IPS DF 4.7 (cell line): Measurements from ENCODE around the gene RIC8B.
"Not testable (repeated sequence)": the region's sequence is repeated elsewhere in the genome, so short reads cannot be mapped to it uniquely, and the experiment has no call there.

Source experiments
- DNase-seq: peaks from one replicate; pipeline ENCODE4 v3.0.0-alpha.2; 2013; ENCODE audit warnings: low spot score; ENCODE audit errors: extremely low read depth

The RIC8B gene

DNA sequence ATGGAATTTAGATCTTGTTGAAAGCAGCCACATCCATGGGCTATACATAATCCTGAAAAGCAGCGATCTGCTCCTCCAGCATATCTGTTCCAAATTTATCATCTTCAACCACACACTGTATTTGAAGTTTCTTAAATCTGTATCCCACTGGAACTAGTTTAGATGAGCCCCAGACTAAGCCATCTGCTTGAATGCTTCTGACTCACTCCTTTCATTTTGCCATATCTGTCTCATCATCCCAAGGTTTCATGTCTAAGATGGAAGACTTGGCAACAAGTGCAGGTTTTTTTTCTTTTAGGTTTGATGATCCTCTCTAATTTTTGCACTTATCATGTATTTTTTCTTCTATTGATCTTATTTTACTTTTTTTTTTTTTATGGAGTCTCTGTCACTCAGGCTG lies 126.8 kb downstream of the RIC8B start:
- no peak for DNase-seq

DNA sequence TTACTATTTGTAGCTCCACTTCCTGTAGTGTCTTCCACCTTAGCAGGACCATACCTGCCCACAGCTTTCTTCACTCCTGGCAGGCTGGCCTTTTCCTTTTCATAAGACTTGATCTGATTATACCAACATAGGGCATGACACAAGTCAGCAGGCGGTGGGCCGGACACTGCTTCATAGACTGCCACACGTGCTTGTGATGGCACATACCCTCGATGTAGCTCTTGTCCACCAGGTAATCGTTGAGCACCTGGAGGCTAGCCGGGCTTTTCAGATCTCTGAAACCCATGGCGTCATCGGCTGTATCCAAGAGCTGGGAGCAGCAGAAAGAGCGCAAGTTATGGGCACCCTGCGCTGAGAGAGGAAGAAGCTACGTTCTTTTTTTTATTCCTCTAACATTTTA lies 127.6 kb downstream of the RIC8B start:
- DNase-seq: no peak

DNA sequence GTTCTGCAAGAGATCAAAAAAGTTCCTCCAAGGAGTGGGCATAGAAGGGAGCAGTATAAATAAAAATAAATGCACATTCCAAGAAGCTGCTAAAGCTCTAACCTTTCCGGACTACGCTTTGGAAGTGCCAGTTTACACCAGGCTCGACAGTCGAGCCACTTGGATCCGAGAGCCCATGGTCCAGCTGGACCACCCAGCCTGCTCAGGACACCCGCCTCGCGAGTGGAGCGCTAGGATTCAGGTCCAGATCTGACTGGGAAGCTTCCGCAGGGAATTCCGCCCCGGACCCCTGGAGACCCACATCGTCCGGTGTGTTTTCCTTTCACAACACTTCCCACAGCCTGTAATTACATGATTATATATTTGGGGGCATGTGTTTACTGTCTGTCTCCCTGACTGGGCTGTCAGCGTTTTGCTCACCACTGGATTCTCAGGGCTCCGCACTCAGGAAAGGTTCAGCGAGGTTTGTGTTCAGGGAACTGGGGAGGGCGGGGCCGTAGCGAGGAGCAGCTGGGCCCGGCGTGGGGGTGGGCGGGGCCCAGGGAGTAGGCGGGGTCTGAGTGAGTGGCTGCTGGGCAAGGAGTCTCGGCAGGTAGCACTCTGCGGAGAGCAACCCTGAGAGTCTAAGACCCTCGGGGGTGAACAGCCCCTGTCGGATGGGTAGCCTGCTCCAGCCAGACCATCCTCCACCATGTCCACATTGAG lies 128.9 kb downstream of the RIC8B start:
- DNase-seq: no peak

DNA sequence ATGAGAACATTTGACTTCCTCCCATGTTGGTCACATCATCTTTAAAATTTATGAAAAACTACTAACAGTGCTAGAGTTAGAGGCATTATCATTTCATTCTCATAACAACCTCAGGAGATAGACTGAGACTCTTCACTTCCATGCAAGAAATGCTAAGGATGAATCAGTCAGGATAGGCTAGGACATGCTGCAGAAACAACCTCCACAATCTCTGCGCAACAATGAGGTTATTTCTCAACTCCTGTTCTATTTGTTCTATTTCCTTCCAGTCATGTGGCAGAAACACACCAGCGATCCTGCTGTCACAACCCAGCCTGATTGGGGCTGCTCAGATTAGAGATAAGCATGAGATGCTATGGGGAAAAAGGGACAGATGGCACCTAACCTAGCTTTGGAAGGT lies 132.2 kb downstream of the RIC8B start:
- no peak for DNase-seq

DNA sequence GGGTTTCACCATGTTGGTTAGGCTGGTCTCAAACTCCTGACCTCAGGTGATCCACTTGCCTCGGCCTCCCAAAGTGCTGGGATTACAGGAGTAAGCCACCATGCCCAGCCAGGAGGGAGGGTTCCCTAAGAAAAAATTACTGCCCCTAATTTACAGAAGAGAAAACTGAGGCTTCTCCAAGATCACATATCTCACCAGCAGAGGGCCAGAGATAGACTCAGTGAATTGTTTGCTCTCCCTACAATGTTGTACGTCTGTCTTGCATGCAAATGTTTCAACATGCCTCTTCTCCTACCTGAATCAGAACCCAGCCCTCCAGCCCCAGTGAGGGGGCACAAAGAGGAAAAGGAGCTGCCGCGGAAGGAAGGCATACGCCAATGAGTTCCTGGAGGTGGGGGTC lies 132.9 kb downstream of the RIC8B start:
- DNase-seq: no peak

DNA sequence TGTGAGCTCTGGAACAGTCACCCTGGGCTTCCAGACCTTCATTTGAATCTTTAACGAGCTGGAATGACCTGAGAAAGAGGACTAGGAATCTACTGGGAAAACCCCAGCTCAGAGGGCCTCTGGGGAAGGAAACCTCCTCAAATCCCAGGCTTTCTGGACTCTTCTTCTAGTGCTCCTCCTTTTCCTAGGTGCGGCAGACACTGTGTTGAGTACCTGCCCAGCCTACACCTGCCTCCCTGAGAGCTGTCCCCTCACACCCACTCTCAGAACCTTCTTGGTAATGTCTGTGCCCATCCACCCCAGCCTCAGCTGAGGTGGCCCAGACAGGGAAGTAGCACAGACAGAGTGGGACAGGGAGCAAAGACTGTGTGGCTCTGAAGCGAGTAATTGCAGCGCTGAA lies 133.4 kb downstream of the RIC8B start:
- DNase-seq: no peak

DNA sequence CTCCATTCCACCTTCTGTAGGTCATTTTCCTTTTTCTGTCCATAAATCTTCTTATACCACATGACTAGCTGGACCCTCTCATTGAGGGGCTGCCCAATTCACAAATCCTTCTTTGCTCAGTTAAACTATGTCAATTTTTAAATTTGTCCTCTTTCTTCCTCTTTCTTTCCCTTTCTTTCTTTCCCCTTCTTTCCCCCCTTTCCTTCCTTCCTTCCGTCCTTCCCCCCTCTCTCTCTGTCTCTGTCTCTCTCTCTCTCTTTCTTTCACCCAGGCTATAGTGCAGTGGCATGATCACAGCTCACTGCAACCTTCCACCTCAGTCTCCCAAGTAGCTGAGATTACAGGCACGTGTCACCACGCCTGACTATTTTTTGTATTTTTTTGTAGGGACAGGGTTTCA lies 134.1 kb downstream of the RIC8B start:
- DNase-seq: no peak

DNA sequence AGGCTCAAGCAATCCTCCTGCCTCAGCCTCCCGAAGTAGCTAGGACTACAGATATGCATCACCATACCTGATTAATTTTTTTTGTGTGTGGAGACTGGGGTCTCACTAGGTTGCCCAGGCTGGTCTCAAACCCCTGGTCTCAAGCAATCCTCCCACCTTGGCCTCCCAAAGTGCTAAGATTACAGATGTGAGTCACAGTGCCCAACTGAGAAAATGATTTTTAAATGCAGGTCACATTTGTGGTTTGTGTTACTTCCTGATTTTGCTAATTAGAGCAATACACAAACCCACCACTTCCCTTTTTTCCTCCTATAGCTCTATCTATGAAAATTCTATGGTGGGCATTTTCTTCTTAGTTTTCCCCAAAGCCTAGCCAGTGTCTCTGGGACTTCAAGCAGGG lies 135.7 kb downstream of the RIC8B start:
- DNase-seq: no peak

DNA sequence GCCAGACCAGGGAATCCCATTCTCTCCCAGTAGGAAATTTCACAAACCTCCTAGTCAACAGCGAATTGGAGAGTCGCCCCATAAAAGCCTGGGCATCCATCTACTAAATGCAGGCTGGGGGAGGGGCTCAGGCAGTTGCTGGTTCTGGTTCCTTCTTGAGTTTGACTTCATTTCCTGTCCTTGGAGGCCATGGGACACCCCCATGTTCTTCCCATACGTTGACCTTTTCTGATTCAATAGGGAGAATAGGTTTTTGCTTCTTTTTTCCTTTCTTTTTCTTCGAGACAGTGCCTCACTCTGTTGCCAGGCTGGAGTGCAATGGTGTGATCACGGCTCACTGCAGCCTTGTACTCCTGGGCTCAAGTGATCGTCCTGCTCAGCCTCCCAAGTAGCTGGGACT lies 137.1 kb downstream of the RIC8B start:
- DNase-seq: no peak

DNA sequence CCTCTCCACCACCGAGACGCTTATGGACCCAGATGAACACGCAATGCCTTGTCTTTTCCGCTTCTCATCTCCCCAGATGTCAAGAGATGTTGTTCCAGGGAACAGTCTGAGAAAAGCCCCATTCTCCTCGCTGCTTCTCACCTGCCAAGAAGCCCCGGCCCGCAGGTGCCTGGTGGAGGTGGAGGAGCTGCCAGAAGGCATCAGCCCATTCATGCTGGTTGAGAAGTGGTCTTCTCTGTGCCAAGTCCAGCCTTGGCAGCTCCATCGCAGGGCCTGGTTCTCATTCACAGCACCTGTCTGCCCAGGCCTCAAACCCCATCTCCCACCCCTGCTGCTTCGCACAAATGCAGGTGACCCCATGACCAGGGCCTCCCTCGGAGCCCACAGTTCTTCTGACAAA lies 139.0 kb downstream of the RIC8B start:
- DNase-seq: no peak

DNA sequence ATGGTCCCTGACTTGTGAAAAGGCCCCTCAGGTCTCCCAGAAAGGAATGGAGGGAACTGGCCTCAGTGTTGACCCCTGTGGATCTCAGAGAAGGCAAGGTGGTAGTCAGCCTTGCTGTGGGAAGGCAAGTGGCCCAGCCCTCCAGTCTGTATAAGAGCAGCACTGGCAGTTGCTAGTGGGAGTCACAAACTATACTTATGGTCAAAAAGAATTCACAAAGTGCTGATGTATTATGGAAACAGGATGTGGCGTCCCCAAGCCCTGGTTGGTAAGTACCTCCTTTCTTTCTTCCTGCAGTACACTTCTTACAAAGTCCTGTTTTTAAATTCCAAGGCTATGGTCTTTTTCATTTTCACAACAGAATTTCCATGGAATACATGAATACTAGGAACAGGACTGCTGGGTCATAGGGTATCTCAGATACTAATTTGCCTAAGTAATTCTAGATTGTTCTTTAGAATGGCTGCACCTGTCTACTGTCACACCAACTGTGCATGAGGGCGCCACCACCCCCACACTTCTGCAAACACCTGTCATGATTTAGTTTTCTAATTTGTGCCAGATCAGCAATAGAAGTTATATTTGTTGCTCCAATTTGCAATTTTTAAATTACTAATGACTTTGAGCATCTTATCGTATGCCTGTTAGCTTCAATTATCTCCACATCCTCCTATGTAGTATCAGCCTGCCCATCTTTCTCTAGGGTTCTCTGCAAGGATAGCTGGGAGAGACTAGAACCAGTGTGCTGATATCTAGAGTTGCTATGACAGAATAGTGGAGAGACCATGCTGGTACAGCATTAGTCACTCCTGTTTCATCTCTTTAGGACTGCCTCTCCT lies 140.5 kb downstream of the RIC8B start:
- no peak for DNase-seq

DNA sequence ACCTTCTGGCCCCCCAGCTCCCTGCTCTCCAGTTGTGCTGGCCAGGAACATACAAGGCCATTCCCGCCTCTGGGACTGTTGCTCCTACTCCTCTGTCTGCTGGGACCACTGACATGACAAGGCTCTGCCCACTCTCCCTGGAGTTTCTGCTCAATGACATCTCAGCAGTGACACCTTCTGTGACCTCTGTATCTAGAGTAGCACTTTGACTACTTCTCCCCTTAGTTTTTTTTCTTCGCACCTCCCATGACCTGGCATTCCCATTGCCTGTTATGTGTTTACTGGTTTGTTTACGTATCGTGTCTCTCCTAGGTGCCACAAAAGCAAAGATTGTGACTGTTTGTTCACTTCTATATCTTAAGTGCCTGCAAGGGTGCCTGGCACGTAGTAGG lies 141.1 kb downstream of the RIC8B start:
- no peak for DNase-seq

DNA sequence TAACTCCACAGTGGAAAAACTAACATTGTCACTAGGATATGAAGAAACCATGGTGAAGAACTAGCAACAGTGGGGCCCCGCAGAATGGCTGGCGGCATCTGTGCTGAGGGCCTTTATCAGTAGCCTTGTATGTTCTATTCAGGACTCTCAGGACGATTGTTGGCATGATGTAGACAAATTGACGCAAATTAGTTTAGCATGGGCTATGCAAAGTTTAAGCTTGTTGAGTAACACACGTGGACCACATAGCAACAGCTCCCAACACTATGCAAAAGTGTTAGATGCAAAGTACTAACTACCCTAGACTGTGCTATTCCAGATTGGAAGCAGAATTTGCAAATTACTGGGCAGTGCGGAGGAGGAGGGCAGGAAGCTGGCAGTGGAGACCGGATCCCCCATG lies 143.0 kb downstream of the RIC8B start:
- no peak for DNase-seq

DNA sequence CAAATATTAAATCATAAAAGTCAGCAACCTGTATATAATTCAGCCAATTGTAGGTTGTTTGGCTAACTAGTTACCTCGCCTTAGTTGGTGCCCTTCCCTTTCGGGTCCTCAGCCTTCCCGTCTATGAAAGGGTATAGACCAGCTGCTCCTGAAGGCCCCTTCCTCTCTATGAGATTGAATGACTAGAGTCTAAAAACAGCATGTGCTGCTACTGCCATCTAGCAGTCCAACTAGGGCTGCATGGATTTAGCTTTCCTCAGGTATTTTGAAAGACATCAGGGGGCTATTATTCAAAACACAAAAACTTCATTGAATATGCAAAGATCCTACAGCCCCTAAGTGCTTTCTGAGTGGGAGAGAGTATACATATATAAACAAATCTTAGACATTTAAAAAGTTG lies 144.3 kb downstream of the RIC8B start:
- DNase-seq: no peak

DNA sequence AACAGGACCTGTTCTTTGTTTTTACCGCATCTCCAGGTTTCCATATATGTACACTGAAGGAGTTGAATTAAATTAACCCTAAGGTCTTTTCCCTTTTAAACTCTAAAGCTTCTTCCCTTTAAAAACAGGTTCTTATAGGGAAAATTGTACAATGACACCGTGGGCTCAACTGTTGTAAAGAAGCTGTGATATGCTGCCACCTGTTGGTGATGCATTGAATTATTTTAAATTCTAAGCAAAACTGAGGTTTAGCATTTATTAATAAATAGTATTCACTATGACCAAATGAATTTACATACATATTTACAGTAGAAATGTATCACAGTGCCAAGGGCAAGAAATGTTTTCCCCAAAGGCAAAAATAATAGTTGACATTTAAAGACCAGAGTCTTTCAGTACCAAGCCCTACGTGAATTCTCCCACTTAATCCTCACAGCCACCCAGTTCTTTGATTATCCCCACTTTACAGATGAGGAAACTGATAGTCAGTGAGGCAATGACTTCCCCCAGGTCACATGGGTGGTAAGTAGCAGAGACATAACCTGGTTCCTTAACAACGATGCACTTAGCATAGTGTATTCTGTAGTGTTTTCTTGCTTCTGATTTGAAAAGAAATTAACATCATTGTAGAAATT lies 145.5 kb downstream of the RIC8B start:
- DNase-seq: no peak

DNA sequence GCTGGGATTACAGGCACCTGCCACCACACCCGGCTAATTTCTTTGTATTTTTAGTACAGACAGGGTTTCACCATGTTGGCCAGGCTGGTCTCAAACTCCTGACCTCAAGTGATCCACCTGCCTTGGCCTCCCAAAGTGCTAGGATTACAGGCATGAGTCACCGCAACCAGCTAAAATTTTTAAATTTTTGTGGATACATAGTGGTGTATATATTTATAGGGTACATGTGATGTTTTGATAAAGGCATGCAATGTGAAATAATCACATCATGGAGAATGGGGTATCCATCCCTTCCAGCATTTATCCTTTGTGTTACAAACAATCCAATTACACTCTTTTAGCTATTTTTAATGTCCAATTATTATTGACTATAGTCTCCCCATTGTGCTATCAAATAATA lies 147.5 kb downstream of the RIC8B start:
- DNase-seq: not testable (repeated sequence)

DNA sequence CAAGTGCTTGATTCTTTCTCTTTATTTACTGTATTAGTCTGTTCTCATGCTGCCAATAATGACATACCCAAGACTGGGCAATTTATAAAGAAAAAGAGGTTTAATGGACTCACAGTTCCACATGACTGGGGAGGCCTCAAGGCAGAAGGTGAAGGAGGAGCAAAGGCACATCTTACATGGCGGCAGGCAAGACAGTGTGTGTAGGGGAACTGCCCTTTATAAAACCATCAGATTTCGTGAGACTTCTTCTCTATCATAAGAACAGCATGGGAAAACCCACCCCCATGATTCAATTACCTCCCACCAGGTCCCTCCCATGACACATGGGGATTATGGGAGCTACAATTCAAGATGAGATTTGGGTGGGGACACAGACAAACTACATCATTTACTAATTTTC lies 149.1 kb downstream of the RIC8B start:
- not testable (repeated sequence) for DNase-seq

DNA sequence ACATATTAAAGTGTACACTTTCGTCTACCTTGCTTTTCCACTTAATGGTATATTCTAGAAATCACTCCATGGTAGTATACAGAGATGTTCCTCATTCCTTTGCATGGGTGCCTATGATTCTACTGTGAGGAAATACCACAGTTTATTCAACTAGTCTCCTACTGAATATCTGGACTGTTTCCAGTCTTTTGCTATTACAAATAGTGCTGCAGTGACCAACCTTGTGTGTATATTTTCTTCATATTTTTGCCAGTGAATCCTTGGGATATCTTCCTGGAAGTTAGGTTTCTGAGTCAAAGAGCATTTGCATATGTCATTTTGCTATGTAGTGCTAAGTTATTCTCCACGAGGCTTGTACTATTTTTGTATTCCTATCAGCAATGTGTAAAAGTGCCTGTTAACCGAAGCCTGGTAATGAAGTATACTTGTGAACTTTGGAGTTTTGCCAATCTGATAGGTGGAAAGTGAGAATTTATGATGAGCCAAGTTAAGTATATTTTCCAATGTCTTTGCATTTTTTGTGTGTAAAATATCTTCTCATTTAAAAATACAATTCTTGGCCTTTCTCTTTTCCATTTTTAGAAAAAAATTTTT lies 149.9 kb downstream of the RIC8B start:
- DNase-seq: no peak

DNA sequence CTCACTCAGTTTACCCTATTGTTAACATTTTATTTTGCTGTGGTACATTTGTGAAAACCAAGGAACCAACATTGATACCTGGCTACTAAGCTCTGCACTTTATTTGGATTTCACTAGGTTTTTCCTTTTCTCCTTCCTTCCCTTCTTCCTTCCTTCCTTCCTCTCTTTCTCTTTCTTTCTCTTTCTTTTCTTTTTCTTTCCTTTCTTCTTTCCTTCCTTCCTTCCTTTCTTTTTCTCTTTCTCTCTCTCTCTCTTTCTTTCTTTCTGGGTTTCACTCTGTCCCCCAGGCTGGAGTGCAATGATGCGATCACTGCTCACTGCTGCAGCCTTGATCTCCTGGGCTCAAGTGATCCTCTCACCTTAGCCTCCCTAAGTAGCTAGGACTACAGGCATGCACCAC lies 152.2 kb downstream of the RIC8B start:
- no peak for DNase-seq

DNA sequence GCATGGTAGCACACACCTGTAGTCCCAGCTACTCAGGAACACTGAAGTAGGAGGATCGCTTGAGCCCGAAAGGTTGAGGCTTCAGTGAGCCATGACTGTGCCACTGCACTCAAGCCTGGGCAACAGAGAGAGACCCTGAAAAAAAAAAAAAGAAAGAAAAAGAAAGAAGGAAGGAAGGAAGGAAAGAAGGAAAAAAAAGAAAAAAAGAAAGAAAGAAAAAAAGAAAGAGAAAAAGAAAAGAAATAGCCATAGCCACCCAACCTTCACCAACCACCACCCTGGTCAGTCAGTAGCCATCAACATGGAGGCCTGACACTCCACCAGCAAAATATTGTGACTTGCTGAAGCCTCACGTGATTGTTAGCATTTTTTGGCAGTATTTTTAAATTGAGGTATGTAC lies 159.8 kb downstream of the RIC8B start:
- DNase-seq: no peak
